ENCODE data around the gene CSTF3.

CSTF3 gene

GRCh38 chr11:33040033-33040861 is 121.0 kb downstream of the CSTF3 start:
- DNase-seq: no peak

GRCh38 chr11:33039274-33040032 is 121.8 kb downstream of the CSTF3 start, which contains the start of gene TCP11L1:
TSS of gene TCP11L1 (plus strand) at chr11:33039572. CDS start at chr11:33043774, 4,202 bp downstream.
- DNase-seq: peak; percentile 96

GRCh38 chr11:33035011-33035410 is 126.3 kb downstream of the CSTF3 start:
- DNase-seq: no peak

Data from femur (tissue), 1 donor.